Right lobe of liver (tissue), 6 donors: ENCODE results near the gene SLC7A14. TPM values are rescaled to one million over a fixed set of nuclear protein-coding genes. Genes with fewer than 3 reads are reported as not detected.

Experiments
- ATAC-seq, 4 donors: fragments of 200-7000 bp; cut with Tn5 transposase; one replicate each; pipeline ENCODE4 v1.9.1; 2020; ENCODE audit warnings: mild to moderate bottlenecking in 4 of 4, moderate library complexity in 4 of 4
- DNase-seq, 3 donors: peaks; one replicate each; pipeline ENCODE4 v3.0.0-alpha.2; 2020
- H3K27ac ChIP-seq, 3 donors: fragments of 200-600 bp; one replicate each; pipeline ENCODE4 v1.8.0; 2022
- H3K27me3 ChIP-seq, 2 donors: fragments of 200-600 bp; one replicate each; pipeline ENCODE4 v1.8.0; 2022
- H3K36me3 ChIP-seq, 4 donors: fragments of 200-600 bp; sonication (generic) in 1 of 4; one replicate each; pipeline versions ENCODE4 v1.5.1 to v1.8.0; 2017 to 2022; ENCODE audit warnings: control low read depth in 1 of 4
- H3K4me1 ChIP-seq, 4 donors: fragments of 200-600 bp; sonication (generic) in 1 of 4; one replicate each; pipeline versions ENCODE4 v1.5.1 to v1.8.0; 2017 to 2022; ENCODE audit warnings: control low read depth in 1 of 4
- H3K4me3 ChIP-seq, 3 donors: fragments of 200-600 bp; one replicate each; pipeline ENCODE4 v1.8.0; 2022
- H3K9me3 ChIP-seq, 4 donors: fragments of 200-600 bp; sonication (generic) in 1 of 4; one replicate each; pipeline versions ENCODE4 v1.5.1 to v1.8.0; 2017 to 2022; ENCODE audit warnings: control low read depth in 1 of 4
- CTCF ChIP-seq, 4 donors: fragments of 200-600 bp in 3 of 4; fragments of 450-650 bp in 1 of 4; IDR thresholded peaks; one replicate each; pipeline versions ENCODE4 v1.5.1 to v1.8.0; 2016 to 2022; ENCODE audit warnings: antibody characterized with exemption in 4 of 4, mild to moderate bottlenecking in 2 of 4
- POLR2A ChIP-seq: fragments of 450-650 bp; IDR thresholded peaks from one replicate; pipeline ENCODE4 v1.6.1; 2017; ENCODE audit warnings: antibody characterized with exemption, mild to moderate bottlenecking
- WGBS: methylation state at CpG from one replicate; pipeline ENCODE4 v1.1.6; 2018; ENCODE audit warnings: low coverage, low lambda C conversion rate; ENCODE audit not compliant: insufficient coverage; ENCODE audit errors: missing lambda C conversion rate; 5-methylcytosine and 5-hydroxymethylcytosine counted together
- intact Hi-C, 2 donors: fragments of 100-400 bp; cut with DNase I; formaldehyde crosslinking; loops; one replicate each; pipeline versions ENCODE4 v1.11.2 to v1.14.1; 2022
- total RNA-seq, 6 experiments: library from RNA; depleted of rRNA in 2 of 6; stranded (reverse); fragments of >200 nt in 2 of 6; fragmentation: NEBNext Ultra II Directional in 3 of 6; extraction: Animal tissue kit (Norgen Biotek cat#: 25700) in 3 of 6; gene quantifications; one replicate each; pipeline versions ENCODE4 v1.1.0 to v1.2.4, GENCODE V29; 2016 to 2023
- donor health status: DM: no; HTN: yes; CAD: no.
- donor health status: DM: no; HTN: no; CAD: no.
- donor health status: DM: no; HTN: no; CAD: no.
- donor health status: DM: no; HTN: yes; CAD: no.
- donor health status: DM: no; HTN: yes; CAD: no.

SLC7A14 gene
- total RNA-seq, 6 experiments from 2014 or later, result 0.05 to 0.11 TPM; not detected in 4

- no peaks in the 10 kb centered on the region for H3K9me3 ChIP-seq
- 29% methylated on average over 3 of the region's 3 CpGs for WGBS
- H3K27ac ChIP-seq, result no peak overlapping the region
- ATAC-seq (peak; percentile 69 to 83 (median 77)), DNase-seq (peak in 1 of 3 donors; percentile 58)
- no peak overlapping the region for H3K4me3 ChIP-seq
- peaks cover 0 to 6% (median 2%) of the 10 kb centered on the region in 4 donors for H3K4me1 ChIP-seq
- H3K36me3 ChIP-seq, result no peaks in the 10 kb centered on the region
- intact Hi-C loops, result no loop called here
- no peak for TF ChIP-seq CTCF (IDR thresholded peaks at IDR 0.05)
- TF ChIP-seq POLR2A, result no peak
- H3K27me3 ChIP-seq, result no peaks in the 10 kb centered on the region
These were observed 119.9 kb downstream of the SLC7A14 start for GRCh38 chr3:170465955-170466354.

- TF ChIP-seq CTCF (IDR thresholded peaks at IDR 0.05), result no peak
- TF ChIP-seq POLR2A, result no peak
- Histone ChIP-seq H3K4me1 (peaks cover 0 to 6% (median 2%) of the 10 kb centered on the region in 4 donors), H3K27me3 (no peaks in the 10 kb centered on the region), H3K4me3 (no peak overlapping the region), H3K9me3 (no peaks in the 10 kb centered on the region), H3K36me3 (no peaks in the 10 kb centered on the region), H3K27ac (no peak overlapping the region)
- ATAC-seq (no peak), DNase-seq (no peak)
- WGBS, result 85% methylated on average over 4 of the region's 4 CpGs
- intact Hi-C loops, result no loop called here
These were observed 122.9 kb downstream of the SLC7A14 start for GRCh38 chr3:170463011-170463410.

DNA sequence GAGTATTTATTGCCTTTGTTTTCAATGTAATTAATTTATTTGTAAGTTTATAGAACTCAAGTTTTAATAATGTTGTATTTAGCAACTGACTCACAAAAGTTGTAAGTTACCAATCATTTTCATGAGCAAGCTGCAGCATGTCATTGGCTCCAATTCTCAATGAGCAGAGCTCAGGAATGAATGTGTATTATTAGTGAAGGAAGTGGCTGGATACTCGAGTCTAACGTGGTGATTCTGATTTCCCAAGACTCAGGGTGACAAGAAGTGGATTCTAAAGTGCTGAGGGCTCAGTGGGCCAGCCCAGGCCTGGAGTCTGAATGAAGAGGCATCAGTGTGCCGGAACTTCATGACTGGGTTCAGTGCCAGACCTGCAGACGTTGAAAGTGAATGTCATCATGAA is 127.6 kb downstream of the SLC7A14 start:
- Histone ChIP-seq H3K4me3 (no peak overlapping the region), H3K36me3 (no peaks in the 10 kb centered on the region), H3K27ac (no peak overlapping the region), H3K9me3 (no peaks in the 10 kb centered on the region), H3K27me3 (no peaks in the 10 kb centered on the region), H3K4me1 (no peaks in the 10 kb centered on the region)
- ATAC-seq, result no peak
- intact Hi-C loops, result no loop called here
- no CpG with 5 or more reads among the region's 4 CpGs for WGBS
- no peak for DNase-seq
- no peak for TF ChIP-seq POLR2A
- no peak for TF ChIP-seq CTCF (IDR thresholded peaks at IDR 0.05)

GRCh38 chr3:170454509-170454908 is 131.4 kb downstream of the SLC7A14 start:
- intact Hi-C loops, result no loop called here
- no peak for DNase-seq
- H3K4me3 ChIP-seq, result no peak overlapping the region
- TF ChIP-seq CTCF (IDR thresholded peaks at IDR 0.05) (no peak), POLR2A (no peak)
- no peaks in the 10 kb centered on the region for H3K36me3 ChIP-seq
- no peak overlapping the region for H3K27ac ChIP-seq
- H3K4me1 ChIP-seq, result no peaks in the 10 kb centered on the region
- no peak for ATAC-seq
- 42% methylated on average over 6 of the region's 6 CpGs for WGBS
- no peaks in the 10 kb centered on the region for H3K9me3 ChIP-seq
- H3K27me3 ChIP-seq, result no peaks in the 10 kb centered on the region

DNA sequence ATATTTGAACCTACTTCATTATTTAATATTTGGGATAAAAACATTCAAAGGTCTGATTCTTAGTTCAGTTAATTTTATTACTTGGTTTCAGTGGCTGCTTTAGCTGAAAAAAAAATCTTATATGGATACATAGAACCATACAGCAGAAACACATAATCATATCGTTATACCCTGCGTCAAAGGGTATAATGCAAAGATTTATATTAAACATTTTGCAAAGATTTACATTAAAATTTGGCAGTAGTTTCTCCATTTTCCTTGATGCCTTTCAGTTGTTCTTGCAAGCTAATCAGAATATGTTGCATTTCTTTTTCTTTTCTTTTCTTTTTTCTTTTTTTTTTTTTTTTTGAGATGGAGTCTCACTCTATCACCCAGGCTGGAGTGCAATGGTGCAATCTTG is 135.8 kb downstream of the SLC7A14 start:
- intact Hi-C loops, result no loop called here
- no peak overlapping the region for H3K4me3 ChIP-seq
- no peaks in the 10 kb centered on the region for H3K36me3 ChIP-seq
- DNase-seq (no peak), ATAC-seq (no peak)
- 97% methylated on average over 2 of the region's 2 CpGs for WGBS
- TF ChIP-seq POLR2A (no peak), CTCF (IDR thresholded peaks at IDR 0.05) (no peak)
- no peaks in the 10 kb centered on the region for H3K4me1 ChIP-seq
- no peaks in the 10 kb centered on the region for H3K27me3 ChIP-seq
- no peak overlapping the region for H3K27ac ChIP-seq
- no peaks in the 10 kb centered on the region for H3K9me3 ChIP-seq
